Liver (tissue), 9 donors: ENCODE data around the gene UBE4A. TPM values are rescaled to one million over a fixed set of nuclear protein-coding genes. Genes with fewer than 3 reads are reported as not detected.

Source experiments
- DNase-seq: peaks from one replicate; pipeline ENCODE4 v3.0.0-alpha.2; 2017; ENCODE audit warnings: low spot score
- H3K27ac ChIP-seq, 2 donors: one replicate each; pipeline ENCODE4 v1.7.0; 2013; ENCODE audit warnings: inconsistent platforms in 2 of 2, low read length in 2 of 2, control low read depth in 1 of 2, low read depth in 1 of 2, mild to moderate bottlenecking in 1 of 2
- H3K27me3 ChIP-seq, 4 donors: one replicate each; pipeline versions ENCODE4 v1.6.1 to v1.7.0; 2013; ENCODE audit warnings: low read length in 3 of 4, inconsistent platforms in 1 of 4, mild to moderate bottlenecking in 1 of 4, moderate library complexity in 1 of 4; ENCODE audit not compliant: control insufficient read depth in 4 of 4, insufficient read depth in 4 of 4
- H3K36me3 ChIP-seq, 4 donors: one replicate each; pipeline versions ENCODE4 v1.6.1 to v1.7.0; 2013; ENCODE audit warnings: low read length in 3 of 4, mild to moderate bottlenecking in 3 of 4, low read depth in 1 of 4, moderate library complexity in 1 of 4; ENCODE audit not compliant: control insufficient read depth in 4 of 4, insufficient read depth in 3 of 4
- H3K4me1 ChIP-seq, 4 donors: one replicate each; pipeline versions ENCODE4 v1.6.1 to v1.7.0; 2013; ENCODE audit warnings: low read length in 3 of 4, mild to moderate bottlenecking in 3 of 4, moderate library complexity in 1 of 4; ENCODE audit not compliant: control insufficient read depth in 4 of 4, insufficient read depth in 4 of 4
- H3K4me3 ChIP-seq, 3 donors: one replicate each; pipeline versions ENCODE4 v1.6.1 to v1.7.0; 2013; ENCODE audit warnings: low read length in 3 of 3, control low read depth in 1 of 3, low read depth in 1 of 3, mild to moderate bottlenecking in 1 of 3
- H3K9ac ChIP-seq, 2 donors: one replicate each; pipeline ENCODE4 v1.7.0; 2013; ENCODE audit warnings: low read length in 2 of 2, mild to moderate bottlenecking in 2 of 2, moderate library complexity in 2 of 2, control low read depth in 1 of 2, low read depth in 1 of 2
- H3K9me3 ChIP-seq, 4 donors: one replicate each; pipeline versions ENCODE4 v1.6.1 to v1.7.0; 2013; ENCODE audit warnings: low read length in 3 of 4; ENCODE audit not compliant: control insufficient read depth in 4 of 4
- ATF3 ChIP-seq: IDR thresholded peaks from 2 replicates; pipeline ENCODE4 v1.6.1; 2016; ENCODE audit warnings: antibody characterized with exemption
- CTCF ChIP-seq: fragments of 150-350 bp; IDR thresholded peaks from 2 replicates; pipeline ENCODE4 v1.5.1; 2017; ENCODE audit warnings: improper control_type of control experiment, low read depth, low read length; ENCODE audit not compliant: missing input control
- EGR1 ChIP-seq, 2 donors: IDR thresholded peaks; 2 replicates each; pipeline ENCODE4 v1.6.1; 2016 to 2018; ENCODE audit warnings: antibody characterized with exemption in 2 of 2, low read depth in 2 of 2
- FOXA1 ChIP-seq: IDR thresholded peaks from 2 replicates; pipeline ENCODE4 v1.6.1; 2016; ENCODE audit warnings: antibody characterized with exemption
- FOXA2 ChIP-seq: IDR thresholded peaks from 2 replicates; pipeline ENCODE4 v1.6.1; 2016; ENCODE audit warnings: antibody characterized with exemption
- GABPA ChIP-seq, 2 donors: IDR thresholded peaks in 1 of 2; conservative IDR thresholded peaks in 1 of 2; 2 replicates each; pipeline ENCODE4 v1.6.1; 2016; ENCODE audit warnings: antibody characterized with exemption in 2 of 2, mild to moderate bottlenecking in 1 of 2, moderate library complexity in 1 of 2
- HNF4A ChIP-seq, 2 donors: conservative IDR thresholded peaks; 2 replicates each; pipeline ENCODE4 v1.6.1; 2016; ENCODE audit warnings: antibody characterized with exemption in 2 of 2, mild to moderate bottlenecking in 2 of 2
- HNF4G ChIP-seq: IDR thresholded peaks from 2 replicates; pipeline ENCODE4 v1.6.1; 2016; ENCODE audit warnings: antibody characterized with exemption
- JUND ChIP-seq, 2 donors: IDR thresholded peaks; 2 replicates each; pipeline ENCODE4 v1.6.1; 2016; ENCODE audit warnings: antibody characterized with exemption in 2 of 2
- MAX ChIP-seq: IDR thresholded peaks from 2 replicates; pipeline ENCODE4 v1.6.1; 2016; ENCODE audit warnings: antibody characterized with exemption
- NR2F2 ChIP-seq: IDR thresholded peaks from 2 replicates; pipeline ENCODE4 v1.6.1; 2016; ENCODE audit warnings: antibody characterized with exemption
- RAD21 ChIP-seq, 2 donors: IDR thresholded peaks; 2 replicates each; pipeline ENCODE4 v1.6.1; 2016; ENCODE audit warnings: antibody characterized with exemption in 2 of 2, mild to moderate bottlenecking in 2 of 2
- REST ChIP-seq: IDR thresholded peaks from 2 replicates; pipeline ENCODE4 v1.6.1; 2016; ENCODE audit warnings: antibody characterized with exemption, mild to moderate bottlenecking
- RXRA ChIP-seq, 2 donors: IDR thresholded peaks; 2 replicates each; pipeline ENCODE4 v1.6.1; 2017 to 2018; ENCODE audit warnings: antibody characterized with exemption in 2 of 2, mild to moderate bottlenecking in 1 of 2
- SP1 ChIP-seq: IDR thresholded peaks from 2 replicates; pipeline ENCODE4 v1.6.1; 2018; ENCODE audit warnings: antibody characterized with exemption, mild to moderate bottlenecking
- TAF1 ChIP-seq: conservative IDR thresholded peaks from 2 replicates; pipeline ENCODE4 v1.6.1; 2016; ENCODE audit warnings: antibody characterized with exemption, mild to moderate bottlenecking
- YY1 ChIP-seq: IDR thresholded peaks from 2 replicates; pipeline ENCODE4 v1.6.1; 2016; ENCODE audit warnings: antibody characterized with exemption, mild to moderate bottlenecking
- ZBTB33 ChIP-seq: IDR thresholded peaks from 2 replicates; pipeline ENCODE4 v1.6.1; 2016; ENCODE audit warnings: antibody characterized with exemption
- WGBS: extraction: QIAGEN DNeasy Blood & Tissue Kit; methylation state at CpG from one replicate; pipeline ENCODE4 v1.1.7; 2013; 5-methylcytosine and 5-hydroxymethylcytosine counted together
- polyA plus RNA-seq, 2 donors: library from polyadenylated mRNA; stranded (reverse) in 1 of 2; unstranded in 1 of 2; fragments of 200-250 nt in 1 of 2; fragments of >200 nt in 1 of 2; fragmentation: Nextera tagmentation in 1 of 2; extraction: Ambion mirVana in 1 of 2; gene quantifications; one replicate each; pipeline versions ENCODE4 v1.2.1 to v1.2.3, GENCODE V29; 2013 to 2015
- total RNA-seq, 2 donors: library from RNA; depleted of rRNA; stranded (reverse); fragments of >200 nt; gene quantifications; one replicate each; pipeline ENCODE4 v1.2.3, GENCODE V29; 2014
- donor health status: healthy.
- donor health status: healthy.
- donor health status: healthy.
- donor health status: healthy.
- donor health status: healthy.

The UBE4A gene
- total and polyA plus RNA-seq, 4 donors: 11.7 to 41.3 (median 19.1) TPM

GRCh38 chr11:118373263-118373662 is 13.9 kb downstream of the UBE4A start (continued):
- no peak for TF ChIP-seq ZBTB33

GRCh38 chr11:118373871-118374270 is 14.5 kb downstream of the UBE4A start:
- Histone ChIP-seq H3K4me3 (no peak overlapping the region), H3K27ac (no peak overlapping the region), H3K9me3 (no peaks in the 10 kb centered on the region), H3K36me3 (peaks cover 24 to 87% (median 73%) of the 10 kb centered on the region in 4 donors), H3K9ac (no peak overlapping the region), H3K4me1 (no peaks in the 10 kb centered on the region), H3K27me3 (no peaks in the 10 kb centered on the region)
- WGBS: 96% methylated on average over 5 of the region's 5 CpGs
- DNase-seq: no peak
- TF ChIP-seq YY1 (no peak), MAX (no peak), EGR1 (IDR thresholded peaks at IDR 0.05; ENCODE audit: low read depth in 2 of 2) (no peak), REST (no peak), HNF4A (conservative IDR thresholded peaks at IDR 0.05) (no peak), HNF4G (no peak), FOXA1 (no peak), ATF3 (no peak), FOXA2 (no peak), RAD21 (IDR thresholded peaks at IDR 0.05) (no peak), TAF1 (no peak), RXRA (IDR thresholded peaks at IDR 0.05) (no peak), NR2F2 (no peak), GABPA (IDR thresholded peaks at IDR 0.05 in 1 of 2, conservative IDR thresholded peaks at IDR 0.05 in 1 of 2) (no peak), SP1 (no peak), JUND (IDR thresholded peaks at IDR 0.05) (no peak), CTCF (no peak), ZBTB33 (no peak)
